NCI-H1436 (cell line): ENCODE results near the gene HECTD3.
A peak's percentile ranks its signal among the peaks of the same experiment; 100 is the strongest.
"Not testable (repeated sequence)": the region's sequence is repeated elsewhere in the genome, so short reads cannot be mapped to it uniquely, and the experiment has no call there.

Experiments
- DNase-seq: peaks from one replicate; lab custom pipeline; 2025; lab: John Stamatoyannopoulos, UW

The HECTD3 gene

GRCh38 chr1:45014321-45015028 is 3.4 kb upstream of the HECTD3 start:
- DNase-seq = peak; percentile 74

GRCh38 chr1:45013551-45014209 is 2.6 kb upstream of the HECTD3 start:
- DNase-seq = no peak

- DNase-seq = peak; percentile 6
Observed at GRCh38 chr1:45012639-45013278, 1.6 kb upstream of the HECTD3 start.

GRCh38 chr1:45011837-45012638 is 914 bp upstream of the HECTD3 start, which contains the start of gene UROD:
Gene UROD (plus strand): TSS chr1:45012254. CDS start chr1:45012266, 12 bp downstream.
- DNase-seq = peak; percentile 90

GRCh38 chr1:45009956-45010854 is 919 bp downstream of the HECTD3 start:
- peak; percentile 9 for DNase-seq

- no peak for DNase-seq
Observed at GRCh38 chr1:45009296-45009865, 1.7 kb downstream of the HECTD3 start.

DNA sequence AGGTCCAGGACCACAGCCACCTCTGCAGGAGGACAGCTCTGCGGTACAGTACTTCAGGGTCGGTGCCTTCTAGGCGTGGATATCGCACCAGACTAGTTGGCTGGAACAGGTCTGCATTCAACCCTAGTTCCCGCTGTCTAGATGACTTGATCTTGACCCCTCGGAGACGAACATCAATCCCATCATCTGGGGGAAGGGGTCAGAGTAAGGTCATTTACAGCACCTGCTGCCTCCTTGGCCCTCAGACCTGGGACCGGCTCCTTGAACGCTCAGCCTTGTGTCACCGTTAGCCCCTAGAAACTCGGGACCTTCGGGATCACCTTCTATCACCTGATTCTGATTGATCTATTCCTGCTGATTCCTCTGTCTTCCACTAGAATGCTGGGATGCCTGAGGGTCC is 2.6 kb downstream of the HECTD3 start:
- no peak for DNase-seq

GRCh38 chr1:45008076-45008475 is 3.0 kb downstream of the HECTD3 start:
- no peak for DNase-seq

DNA sequence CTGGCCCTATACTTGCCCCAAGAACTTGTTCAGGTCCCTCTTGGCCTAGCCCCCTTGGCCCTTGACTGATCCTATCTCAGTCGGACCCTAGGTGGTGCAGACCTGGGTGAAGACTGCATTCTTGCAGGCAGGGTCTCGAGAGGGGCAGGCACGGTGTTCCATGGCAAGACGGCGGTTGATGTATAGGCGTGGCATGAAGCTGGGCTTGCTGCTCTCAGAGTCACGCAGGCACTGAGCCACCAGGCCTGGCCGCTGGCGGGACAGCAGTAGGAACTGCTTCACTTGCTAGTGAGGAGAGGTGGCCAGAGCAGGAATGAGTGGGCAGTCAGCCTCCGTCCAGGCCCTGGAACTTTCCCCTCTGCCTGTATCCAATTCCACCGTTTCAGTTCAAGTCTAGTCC is 3.8 kb downstream of the HECTD3 start:
- DNase-seq = no peak

GRCh38 chr1:45005761-45006160 is 5.4 kb downstream of the HECTD3 start:
- no peak for DNase-seq

DNA sequence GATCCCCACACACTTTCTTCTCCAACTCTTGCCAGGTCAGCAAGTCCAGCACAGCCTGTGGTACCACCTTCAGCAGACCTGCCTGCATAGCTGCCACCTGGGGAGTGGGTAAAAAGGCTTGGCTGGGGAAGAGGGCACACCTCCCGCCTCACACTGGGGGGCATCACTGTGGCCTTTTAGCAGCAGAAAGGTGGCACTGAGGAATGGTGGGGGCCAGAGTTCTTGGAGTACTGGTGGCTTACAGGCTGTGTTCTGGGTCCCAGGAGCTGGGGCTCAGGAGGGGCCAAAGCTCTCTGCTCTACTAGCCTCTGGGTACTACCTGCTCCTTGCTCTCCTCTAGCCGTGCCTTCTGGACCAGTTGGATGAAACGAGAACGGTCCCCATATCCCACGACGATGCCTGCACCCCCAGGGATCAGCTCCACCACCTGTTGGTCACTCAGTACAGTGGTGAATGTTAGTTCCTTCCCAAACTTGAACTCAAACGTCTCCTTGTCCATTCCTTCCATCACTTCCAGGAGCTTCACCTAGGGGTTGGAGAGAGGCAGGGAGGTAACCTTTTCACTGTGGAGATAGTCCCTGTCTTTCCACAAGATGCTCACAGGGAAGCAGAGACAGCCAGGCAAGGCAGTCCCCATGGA is 6.7 kb downstream of the HECTD3 start:
- no peak for DNase-seq

DNA sequence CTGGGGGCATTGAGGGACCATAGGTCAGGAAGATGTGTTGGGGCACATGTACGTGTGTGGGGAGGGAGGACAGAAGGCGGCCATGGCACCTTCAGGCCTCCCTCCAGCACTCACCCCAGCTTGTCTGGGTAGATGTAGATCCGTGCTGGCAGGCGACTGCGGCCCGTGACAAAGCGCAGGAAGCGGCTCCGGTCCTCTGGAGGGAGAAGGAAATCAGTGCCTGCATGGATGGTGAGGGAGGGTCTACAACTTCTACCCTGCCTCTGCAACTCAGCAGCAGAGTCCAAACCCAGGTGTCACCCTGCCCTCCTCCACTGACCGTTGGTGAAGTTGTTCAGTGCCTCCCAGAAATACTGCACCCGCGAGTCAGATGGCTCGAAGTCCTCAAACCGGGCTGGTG is 7.4 kb downstream of the HECTD3 start:
- DNase-seq = no peak

- DNase-seq = no peak
Observed at GRCh38 chr1:45002650-45003645, 8.2 kb downstream of the HECTD3 start.

GRCh38 chr1:45001576-45001975 is 9.5 kb downstream of the HECTD3 start:
- not testable (repeated sequence) for DNase-seq

- no peak for DNase-seq
Observed at GRCh38 chr1:45001011-45001481, 10.1 kb downstream of the HECTD3 start.

DNA sequence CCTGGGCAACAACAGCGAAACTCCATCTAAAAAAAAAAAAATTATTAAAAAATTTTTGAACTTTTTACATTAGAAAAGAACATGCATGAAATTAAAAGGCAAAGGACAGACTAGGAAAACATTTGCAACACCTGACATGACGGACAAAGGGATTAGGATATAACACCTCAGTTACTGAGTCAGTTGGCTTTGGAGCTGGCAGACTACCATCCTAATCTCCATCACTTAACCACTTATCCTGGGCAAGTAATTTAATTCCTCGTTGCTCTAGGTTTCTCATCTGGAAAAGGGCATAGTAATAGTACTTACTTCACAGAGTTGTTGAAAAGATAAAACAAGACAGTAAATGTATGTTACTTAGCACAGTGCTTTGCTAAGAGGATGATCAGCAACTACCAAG is 11.9 kb downstream of the HECTD3 start:
- DNase-seq = no peak

- DNase-seq = no peak
Observed at GRCh38 chr1:44995467-44996238, 15.5 kb downstream of the HECTD3 start.

- no peak for DNase-seq
Observed at GRCh38 chr1:44994309-44994898, 16.7 kb downstream of the HECTD3 start.
